Stimulated activated CD4-positive, alpha-beta T cell treated with anti-CD3 and anti-CD28 coated beads, Interleukin-4, amount 100 ng/mL, for 1 hour (primary cell): Measurements from ENCODE around the gene DTD1.

Experiments
- DNase-seq: peaks from one replicate; pipeline ENCODE4 v3.0.0-alpha.2; 2020

DTD1 gene

DNA sequence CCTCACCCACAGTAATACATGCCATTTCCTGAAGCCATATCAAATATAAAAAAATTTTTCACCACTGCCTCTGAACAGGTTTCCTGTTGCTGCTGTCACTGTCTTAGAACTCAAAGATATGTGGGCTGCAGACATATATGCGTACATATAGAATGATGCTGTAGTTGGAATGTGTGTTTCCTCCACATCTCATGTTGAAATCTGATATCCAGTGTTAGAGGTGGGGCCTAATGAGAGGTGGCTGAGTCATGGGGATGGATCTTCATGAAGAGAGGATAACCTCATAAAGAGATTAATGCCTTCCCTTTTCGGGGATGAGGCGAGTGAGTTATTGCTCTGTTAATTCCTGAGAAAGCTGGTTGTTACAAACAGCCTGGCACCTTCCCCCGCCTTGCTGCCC, 218.0 kb downstream of the DTD1 start:
- DNase-seq, result no peak

DNA sequence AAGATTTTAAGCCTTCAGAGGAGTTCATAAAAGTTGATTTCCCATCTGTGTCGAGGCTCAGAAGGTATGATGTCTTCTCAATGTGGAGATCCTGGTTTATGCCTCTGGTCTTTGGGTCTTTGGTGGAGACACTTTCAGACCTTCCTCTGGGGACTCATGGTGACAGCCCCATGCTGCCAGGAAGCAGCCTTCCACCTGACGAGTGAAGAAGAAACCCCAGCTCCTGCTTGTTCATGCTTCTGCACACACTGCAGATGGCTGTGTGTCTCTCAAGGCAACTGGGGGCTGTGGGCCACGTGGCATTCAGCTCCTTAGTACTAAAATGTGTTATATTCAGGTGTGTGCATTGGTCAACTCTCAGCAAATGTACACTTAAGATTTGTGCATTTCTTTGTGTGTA, 220.9 kb downstream of the DTD1 start:
- DNase-seq, result no peak

DNA sequence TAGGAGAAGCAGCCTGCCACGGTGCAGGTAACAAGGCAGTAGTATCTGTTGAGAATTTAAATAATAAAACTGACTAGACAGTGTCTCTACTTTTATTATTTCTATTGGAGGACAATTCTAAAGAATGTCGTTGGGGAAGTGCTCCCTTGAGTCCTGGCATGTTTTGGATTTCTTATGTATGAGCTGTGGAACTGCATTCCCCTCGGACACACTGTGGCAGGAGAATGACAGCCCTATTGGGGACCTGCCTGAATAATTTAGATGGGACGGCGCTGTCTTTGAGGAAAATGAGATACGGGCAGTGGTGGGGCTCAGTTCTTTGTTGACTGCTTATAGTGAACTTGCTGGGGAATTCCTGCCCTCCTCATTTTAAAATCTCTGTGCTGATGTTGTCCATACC, 223.3 kb downstream of the DTD1 start:
- no peak for DNase-seq

DNA sequence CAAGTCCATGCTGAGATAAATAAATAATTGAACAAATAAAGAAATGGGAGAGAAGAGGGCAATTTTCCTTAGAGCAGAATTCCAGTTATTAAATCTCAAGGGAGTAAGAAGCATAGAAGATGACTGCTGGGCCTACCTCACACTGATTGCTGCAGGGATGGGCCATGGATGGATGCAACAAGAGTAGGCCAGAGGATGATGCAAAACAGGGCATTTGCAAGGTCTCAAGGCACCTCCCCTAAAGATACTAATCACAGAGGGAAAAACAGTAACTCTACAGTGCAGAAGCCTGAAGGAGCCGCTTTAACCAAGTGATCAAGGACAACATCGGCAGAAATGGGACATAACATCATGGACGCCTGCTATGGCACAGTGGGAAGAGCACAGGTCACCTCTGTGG, 224.1 kb downstream of the DTD1 start:
- DNase-seq, result no peak

DNA sequence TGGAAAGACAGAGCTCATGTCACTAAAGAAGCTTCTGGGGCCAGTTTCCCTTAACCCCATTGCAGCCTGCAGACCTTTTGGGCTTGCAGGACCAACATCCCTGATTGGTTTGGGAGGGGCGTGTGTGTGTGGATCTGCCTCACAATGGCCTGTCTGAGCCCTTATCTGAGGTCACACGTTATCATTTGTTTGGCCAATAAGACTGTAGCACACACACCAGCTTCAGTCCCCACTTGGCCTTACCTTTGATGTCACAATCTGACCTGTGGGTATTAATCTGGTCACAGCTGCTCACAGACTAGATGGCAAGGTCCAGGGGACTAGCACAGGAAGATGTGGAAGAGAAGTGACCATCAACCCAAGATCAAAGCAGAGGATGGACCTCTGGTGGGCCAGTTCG, 225.6 kb downstream of the DTD1 start, which contains the start of gene SCP2D1:
Gene SCP2D1 (plus strand): TSS at position 301 of the 400 bp plus-strand sequence. CDS start 33 bp downstream, at position 334.
- DNase-seq, result no peak

DNA sequence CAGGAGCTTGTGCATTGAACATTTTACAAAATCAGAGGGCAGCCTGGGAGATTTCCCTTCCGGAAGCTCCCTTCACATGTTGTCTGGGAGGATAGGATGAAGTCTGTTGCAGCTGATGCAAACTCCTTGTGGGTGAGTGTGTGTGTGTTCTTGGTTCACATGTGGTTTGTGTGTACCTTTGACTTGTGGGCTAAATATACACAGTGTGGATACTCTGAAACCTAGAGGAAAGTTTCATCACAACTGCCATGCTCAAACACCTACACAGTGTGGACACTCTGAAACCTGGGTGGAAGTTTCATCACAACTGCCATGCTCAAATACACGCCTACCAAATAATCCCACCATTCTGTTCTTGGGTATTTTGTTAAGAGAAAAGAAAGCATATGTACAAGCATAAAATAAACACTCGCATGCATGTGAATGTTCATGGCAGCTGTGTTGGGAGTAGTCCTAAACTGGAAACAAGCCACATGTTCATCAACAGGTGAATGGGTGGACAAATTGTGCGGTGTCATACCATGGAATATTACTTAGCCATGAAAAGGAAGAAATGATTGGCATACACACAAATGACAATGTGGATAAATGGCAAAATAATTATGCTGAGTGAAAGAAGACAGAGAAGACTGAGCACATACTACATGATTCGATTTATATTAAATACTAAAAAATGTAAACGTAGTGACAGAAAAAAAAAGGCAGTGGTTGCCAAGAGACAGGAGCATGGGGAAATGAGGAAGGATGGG, 227.5 kb downstream of the DTD1 start:
- no peak for DNase-seq
